ENCODE data around the gene PKNOX2.

GRCh38 chr11:125381499-125382044, 217.0 kb downstream of the PKNOX2 start:
- no peak for TF ChIP-seq ZFX (IDR thresholded peaks at IDR 0.05)
- TF ChIP-seq, protein P1, sequence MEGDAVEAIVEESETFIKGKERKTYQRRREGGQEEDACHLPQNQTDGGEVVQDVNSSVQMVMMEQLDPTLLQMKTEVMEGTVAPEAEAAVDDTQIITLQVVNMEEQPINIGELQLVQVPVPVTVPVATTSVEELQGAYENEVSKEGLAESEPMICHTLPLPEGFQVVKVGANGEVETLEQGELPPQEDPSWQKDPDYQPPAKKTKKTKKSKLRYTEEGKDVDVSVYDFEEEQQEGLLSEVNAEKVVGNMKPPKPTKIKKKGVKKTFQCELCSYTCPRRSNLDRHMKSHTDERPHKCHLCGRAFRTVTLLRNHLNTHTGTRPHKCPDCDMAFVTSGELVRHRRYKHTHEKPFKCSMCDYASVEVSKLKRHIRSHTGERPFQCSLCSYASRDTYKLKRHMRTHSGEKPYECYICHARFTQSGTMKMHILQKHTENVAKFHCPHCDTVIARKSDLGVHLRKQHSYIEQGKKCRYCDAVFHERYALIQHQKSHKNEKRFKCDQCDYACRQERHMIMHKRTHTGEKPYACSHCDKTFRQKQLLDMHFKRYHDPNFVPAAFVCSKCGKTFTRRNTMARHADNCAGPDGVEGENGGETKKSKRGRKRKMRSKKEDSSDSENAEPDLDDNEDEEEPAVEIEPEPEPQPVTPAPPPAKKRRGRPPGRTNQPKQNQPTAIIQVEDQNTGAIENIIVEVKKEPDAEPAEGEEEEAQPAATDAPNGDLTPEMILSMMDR (conservative IDR thresholded peaks at IDR 0.05) = no peak

All from C4-2B (cell line).